Gastrocnemius medialis (tissue), 4 donors: Measurements from ENCODE around the gene DDX56. TPM values are rescaled to one million over a fixed set of nuclear protein-coding genes. Genes with fewer than 3 reads are reported as not detected.
"Not testable (repeated sequence)": the region's sequence is repeated elsewhere in the genome, so short reads cannot be mapped to it uniquely, and the experiment has no call there.

Experiments used
- ATAC-seq, 2 donors: fragments of 150-250 bp; one replicate each; pipeline ENCODE4 v1.9.1; 2016
- DNase-seq, 2 donors: peaks; one replicate each; pipeline ENCODE4 v3.0.0-alpha.2; 2019
- H3K27ac ChIP-seq, 4 donors: fragments of 200-600 bp; sonication (generic); 1 replicate in 1 of 4; 2 replicates in 3 of 4; pipeline ENCODE4 v1.5.1; 2016 to 2018; ENCODE audit warnings: mild to moderate bottlenecking in 2 of 4, moderate library complexity in 1 of 4
- H3K27me3 ChIP-seq, 3 donors: fragments of 200-600 bp; sonication (generic) in 2 of 3; 1 replicate in 1 of 3; 2 replicates in 2 of 3; pipeline versions ENCODE4 v1.5.1 to v1.6.0; 2016 to 2019; ENCODE audit warnings: mild to moderate bottlenecking in 1 of 3, moderate library complexity in 1 of 3
- H3K36me3 ChIP-seq, 2 donors: fragments of 200-600 bp; sonication (generic) in 1 of 2; one replicate each; pipeline ENCODE4 v1.5.1; 2017 to 2018
- H3K4me1 ChIP-seq, 2 donors: fragments of 200-600 bp; sonication (generic) in 1 of 2; one replicate each; pipeline ENCODE4 v1.5.1; 2016 to 2017; ENCODE audit warnings: mild to moderate bottlenecking in 2 of 2
- H3K4me3 ChIP-seq, 4 donors: fragments of 200-600 bp; sonication (generic) in 3 of 4; 1 replicate in 1 of 4; 2 replicates in 3 of 4; pipeline ENCODE4 v1.5.1; 2016 to 2019; ENCODE audit warnings: mild to moderate bottlenecking in 2 of 4
- H3K9me3 ChIP-seq, 3 donors: fragments of 200-600 bp; sonication (generic) in 2 of 3; 1 replicate in 1 of 3; 2 replicates in 2 of 3; pipeline ENCODE4 v1.5.1; 2016 to 2019
- POLR2A ChIP-seq, 2 donors: fragments of 450-650 bp; IDR thresholded peaks; one replicate each; pipeline ENCODE4 v1.6.1; 2017; ENCODE audit warnings: antibody characterized with exemption in 2 of 2, mild to moderate bottlenecking in 2 of 2, moderate library complexity in 2 of 2
- in situ Hi-C, 4 donors: fragments of 200-750 bp; cut with MboI; loops; one replicate each; pipeline versions ENCODE4 v1.15.0 to v1.8.0; 2017; ENCODE audit warnings: low sequenced_read_pairs in 4 of 4
- intact Hi-C: fragments of 100-400 bp; cut with DNase I; formaldehyde crosslinking; loops from one replicate; pipeline ENCODE4 v1.15.1; 2023; ENCODE audit warnings: low total_unique reads
- total RNA-seq, 4 donors: library from RNA; depleted of rRNA; stranded (reverse); fragments of >200 nt; gene quantifications; one replicate each; pipeline versions ENCODE4 v1.1.0 to v1.2.3, GENCODE V29; 2016
- TF ChIP-seq, protein P1 (sequence below), 5 experiments: fragments of 450-650 bp in 3 of 5; fragments of 200-600 bp in 2 of 5; sonication (generic) in 2 of 5; IDR thresholded peaks in 4 of 5; conservative IDR thresholded peaks in 1 of 5; 1 replicate in 4 of 5; 2 replicates in 1 of 5; pipeline ENCODE4 v1.5.1; 2016 to 2019; ENCODE audit warnings: antibody characterized with exemption in 5 of 5, mild to moderate bottlenecking in 3 of 5, moderate library complexity in 3 of 5

DDX56 gene
- total RNA-seq, 4 donors from 2014 or later, result 57.7 to 73.2 (median 66.1) TPM

DNA sequence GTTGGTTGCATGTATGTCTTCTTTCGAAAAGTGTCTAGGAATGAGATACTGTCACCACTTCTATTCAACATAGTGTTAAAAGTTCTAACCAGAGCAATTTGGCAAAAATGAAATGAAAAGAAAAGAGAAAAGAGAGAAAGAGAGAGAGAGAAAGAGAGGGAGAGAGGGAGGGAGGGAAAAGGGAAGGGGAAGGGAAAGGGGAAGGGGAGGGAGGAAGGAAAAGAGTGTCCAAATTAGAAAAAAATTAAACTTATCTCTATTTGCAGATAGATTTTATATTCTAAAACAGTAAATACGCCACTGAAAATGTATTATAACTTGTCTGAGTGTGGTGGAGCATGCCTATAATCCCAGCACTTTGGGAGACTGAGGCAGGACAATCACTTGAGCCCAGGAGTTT lies 16.2 kb downstream of the DDX56 start:
- Histone ChIP-seq H3K36me3 (no peaks in the 10 kb centered on the region), H3K9me3 (no peaks in the 10 kb centered on the region), H3K27ac (no peak overlapping the region), H3K27me3 (no peaks in the 10 kb centered on the region), H3K4me1 (no peaks in the 10 kb centered on the region), H3K4me3 (no peak overlapping the region)
- DNase-seq (no peak), ATAC-seq (no peak)
- in situ Hi-C loops, result no loop called here
- intact Hi-C loops, result no loop called here
- no peak for TF ChIP-seq POLR2A (IDR thresholded peaks at IDR 0.05)
- TF ChIP-seq, protein P1, sequence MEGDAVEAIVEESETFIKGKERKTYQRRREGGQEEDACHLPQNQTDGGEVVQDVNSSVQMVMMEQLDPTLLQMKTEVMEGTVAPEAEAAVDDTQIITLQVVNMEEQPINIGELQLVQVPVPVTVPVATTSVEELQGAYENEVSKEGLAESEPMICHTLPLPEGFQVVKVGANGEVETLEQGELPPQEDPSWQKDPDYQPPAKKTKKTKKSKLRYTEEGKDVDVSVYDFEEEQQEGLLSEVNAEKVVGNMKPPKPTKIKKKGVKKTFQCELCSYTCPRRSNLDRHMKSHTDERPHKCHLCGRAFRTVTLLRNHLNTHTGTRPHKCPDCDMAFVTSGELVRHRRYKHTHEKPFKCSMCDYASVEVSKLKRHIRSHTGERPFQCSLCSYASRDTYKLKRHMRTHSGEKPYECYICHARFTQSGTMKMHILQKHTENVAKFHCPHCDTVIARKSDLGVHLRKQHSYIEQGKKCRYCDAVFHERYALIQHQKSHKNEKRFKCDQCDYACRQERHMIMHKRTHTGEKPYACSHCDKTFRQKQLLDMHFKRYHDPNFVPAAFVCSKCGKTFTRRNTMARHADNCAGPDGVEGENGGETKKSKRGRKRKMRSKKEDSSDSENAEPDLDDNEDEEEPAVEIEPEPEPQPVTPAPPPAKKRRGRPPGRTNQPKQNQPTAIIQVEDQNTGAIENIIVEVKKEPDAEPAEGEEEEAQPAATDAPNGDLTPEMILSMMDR (IDR thresholded peaks at IDR 0.05 in 4 of 5, conservative IDR thresholded peaks at IDR 0.05 in 1 of 5), result no peak

DNA sequence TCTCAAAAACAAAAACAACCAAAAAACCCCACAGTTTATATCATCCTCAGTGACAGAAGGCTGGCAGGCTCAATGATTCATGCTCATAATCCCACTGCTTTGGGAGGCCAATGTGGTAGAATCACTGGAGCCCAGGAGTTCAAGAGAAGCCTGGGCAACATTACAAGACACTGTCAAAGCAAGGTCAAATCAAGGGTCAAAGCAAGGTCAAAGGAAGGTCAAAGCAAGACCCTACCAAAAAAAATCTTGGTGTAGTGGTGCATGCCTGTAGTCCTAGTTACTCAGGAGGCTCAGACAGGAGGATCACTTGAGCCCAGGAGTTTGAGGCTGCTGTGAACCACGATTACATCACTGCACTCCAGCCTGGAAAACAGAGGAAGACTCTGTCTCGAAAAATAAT lies 18.4 kb downstream of the DDX56 start:
- in situ Hi-C loops, result no loop called here
- Histone ChIP-seq H3K4me1 (no peaks in the 10 kb centered on the region), H3K27me3 (no peaks in the 10 kb centered on the region), H3K36me3 (no peaks in the 10 kb centered on the region), H3K4me3 (no peak overlapping the region), H3K27ac (no peak overlapping the region), H3K9me3 (no peaks in the 10 kb centered on the region)
- no peak for ATAC-seq
- TF ChIP-seq, protein P1 (IDR thresholded peaks at IDR 0.05 in 4 of 5, conservative IDR thresholded peaks at IDR 0.05 in 1 of 5), result no peak
- TF ChIP-seq POLR2A (IDR thresholded peaks at IDR 0.05), result no peak
- DNase-seq, result no peak
- intact Hi-C loops, result no loop called here

DNA sequence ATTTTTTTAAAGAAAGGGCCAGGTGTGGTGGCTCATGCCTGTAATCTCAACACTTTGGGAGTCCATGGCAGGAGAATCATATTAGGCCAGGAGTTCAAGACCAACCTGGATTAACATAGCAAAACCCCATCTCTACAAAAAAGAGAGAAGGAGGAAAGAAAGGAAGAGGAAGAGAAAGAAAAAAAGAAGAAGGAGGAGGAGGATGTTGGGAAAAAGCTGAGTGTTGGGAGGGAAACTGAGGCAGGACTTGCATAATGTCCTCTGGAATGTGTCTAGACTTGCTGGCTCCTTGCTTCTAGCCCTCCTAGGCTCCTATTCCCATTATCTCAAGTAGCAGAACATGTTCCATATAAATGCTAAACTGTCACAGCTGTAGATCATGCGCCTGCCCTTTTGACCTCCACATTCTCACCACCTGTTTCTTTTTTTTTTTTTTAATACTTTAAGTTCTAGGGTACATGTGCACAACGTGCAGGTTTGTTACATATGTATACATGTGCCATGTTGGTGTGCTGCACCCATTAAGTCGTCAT lies 21.2 kb downstream of the DDX56 start:
- ATAC-seq, H3K27me3 ChIP-seq, H3K36me3 ChIP-seq, H3K9me3 ChIP-seq, intact Hi-C loops, in situ Hi-C loops, DNase-seq, H3K4me3 ChIP-seq, H3K4me1 ChIP-seq, H3K27ac ChIP-seq: not testable (repeated sequence)

DNA sequence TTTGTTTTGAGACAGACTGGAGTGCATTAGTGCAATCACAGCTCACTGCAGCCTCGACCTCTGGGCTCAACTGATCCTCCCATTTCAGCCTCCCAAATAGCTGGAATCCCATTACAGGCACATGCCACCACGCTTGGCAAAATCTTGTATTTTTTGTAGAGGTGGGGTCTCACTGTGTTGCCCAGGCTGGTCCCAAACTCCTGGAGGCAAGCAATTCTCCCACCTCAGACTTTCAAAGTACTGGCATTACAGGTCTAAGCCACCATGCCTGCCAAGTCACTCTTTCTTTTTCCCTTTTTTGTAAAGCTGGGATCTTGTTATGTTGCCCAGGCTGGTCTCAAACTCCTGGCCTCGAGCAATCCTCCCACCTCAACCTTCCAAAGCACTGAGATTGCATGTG lies 24.3 kb downstream of the DDX56 start:
- in situ Hi-C loops, result no loop called here
- ATAC-seq, result no peak

DNA sequence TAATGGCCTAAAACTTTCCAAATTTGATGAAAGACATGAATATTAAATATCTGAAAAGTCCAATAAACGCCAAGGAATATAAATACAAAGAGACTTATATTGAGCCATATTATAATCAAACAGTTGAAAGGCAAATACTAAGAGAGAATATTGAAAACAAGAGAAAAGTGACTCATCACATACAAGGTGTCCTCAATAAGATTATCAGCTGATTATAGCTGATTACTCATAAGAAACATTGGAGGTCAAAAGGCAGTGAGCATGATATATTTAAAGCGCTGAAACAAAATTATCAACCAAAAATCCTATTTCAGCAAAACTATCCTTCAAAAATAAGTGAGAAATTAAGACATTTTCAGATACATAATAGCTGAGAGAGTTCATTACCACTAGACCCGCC lies 24.8 kb downstream of the DDX56 start:
- TF ChIP-seq, protein P1 (IDR thresholded peaks at IDR 0.05 in 4 of 5, conservative IDR thresholded peaks at IDR 0.05 in 1 of 5), result no peak
- TF ChIP-seq POLR2A (IDR thresholded peaks at IDR 0.05), result no peak
- Histone ChIP-seq H3K27me3 (no peaks in the 10 kb centered on the region), H3K4me1 (no peaks in the 10 kb centered on the region), H3K27ac (no peak overlapping the region), H3K9me3 (no peaks in the 10 kb centered on the region), H3K36me3 (no peaks in the 10 kb centered on the region), H3K4me3 (no peak overlapping the region)
- DNase-seq (no peak), ATAC-seq (no peak)
- in situ Hi-C loops, result no loop called here
- intact Hi-C loops, result no loop called here

More for the DNA sequence above, 24.3 kb downstream of the DDX56 start:
- Histone ChIP-seq H3K27ac (no peak overlapping the region), H3K9me3 (no peaks in the 10 kb centered on the region), H3K4me1 (no peaks in the 10 kb centered on the region), H3K4me3 (no peak overlapping the region), H3K27me3 (no peaks in the 10 kb centered on the region), H3K36me3 (no peaks in the 10 kb centered on the region)
- intact Hi-C loops, result no loop called here
- DNase-seq, result no peak
- TF ChIP-seq, protein P1 (IDR thresholded peaks at IDR 0.05 in 4 of 5, conservative IDR thresholded peaks at IDR 0.05 in 1 of 5), result no peak
- TF ChIP-seq POLR2A (IDR thresholded peaks at IDR 0.05), result no peak
